GM18511 (cell line): ENCODE results near the gene ICE2.

Experiments used
- ATAC-seq: cut with Tn5 transposase; IDR thresholded peaks from one replicate; pipeline ENCODE4 v1.9.1; 2021; ENCODE audit warnings: mild to moderate bottlenecking, moderate library complexity; ENCODE audit not compliant: unreplicated experiment

ICE2 gene

DNA sequence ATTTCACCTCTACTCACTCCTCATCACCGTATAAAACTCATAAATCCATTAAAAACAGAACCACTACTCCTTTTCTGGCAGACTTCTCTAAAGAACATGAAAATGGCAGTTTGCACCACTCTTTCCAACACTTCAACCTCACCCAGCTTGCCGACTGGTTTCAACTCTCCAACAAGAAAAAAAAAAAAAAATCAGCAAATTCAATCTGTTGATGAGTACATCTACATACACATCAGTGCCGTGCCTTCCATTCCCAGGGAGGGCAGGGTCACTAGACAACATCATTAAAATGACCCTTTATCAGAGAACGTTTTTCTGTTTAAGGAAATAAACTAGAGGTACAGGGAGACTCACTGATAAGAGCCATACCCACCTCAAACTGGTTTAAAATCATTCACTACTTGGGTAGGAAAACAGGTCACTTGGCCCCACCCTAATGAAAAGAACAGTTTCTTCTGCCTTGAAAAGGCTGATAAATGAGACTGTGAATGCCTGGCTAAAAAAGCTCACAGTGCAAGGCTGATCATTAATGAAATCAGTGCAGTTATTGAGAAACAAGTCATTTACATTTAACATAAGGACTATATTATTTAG is 87.1 kb downstream of the ICE2 start:
- no peak for ATAC-seq

DNA sequence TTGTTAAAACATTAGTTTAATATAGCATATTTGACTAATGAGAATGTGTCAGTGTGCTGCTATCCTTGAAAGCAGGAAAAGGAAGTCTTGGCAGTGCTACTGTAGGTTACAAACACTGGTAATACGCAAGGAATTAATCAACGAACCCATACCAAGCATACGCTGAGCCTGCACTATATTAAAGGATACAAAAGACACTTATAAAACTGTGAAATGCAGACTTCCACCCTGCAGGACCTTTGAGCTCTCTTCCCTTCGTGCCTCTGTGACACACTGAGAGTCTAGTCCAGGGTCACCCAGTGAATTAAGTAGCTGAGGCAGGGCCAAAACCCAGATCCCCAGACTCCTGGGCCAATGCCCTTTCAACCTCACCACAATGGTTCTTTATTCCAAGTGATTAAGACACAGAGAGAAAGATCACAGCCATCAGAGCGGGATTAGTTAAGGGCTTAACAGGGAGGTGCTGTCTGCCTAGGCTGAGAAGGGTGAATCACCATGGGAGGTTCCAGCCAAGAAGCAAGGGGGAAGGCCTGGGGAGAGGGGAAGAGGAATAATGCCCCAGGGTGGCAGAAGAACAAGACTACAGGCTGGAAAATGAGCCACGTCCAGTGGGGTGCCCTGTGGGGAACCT is 88.0 kb downstream of the ICE2 start:
- no peak for ATAC-seq

DNA sequence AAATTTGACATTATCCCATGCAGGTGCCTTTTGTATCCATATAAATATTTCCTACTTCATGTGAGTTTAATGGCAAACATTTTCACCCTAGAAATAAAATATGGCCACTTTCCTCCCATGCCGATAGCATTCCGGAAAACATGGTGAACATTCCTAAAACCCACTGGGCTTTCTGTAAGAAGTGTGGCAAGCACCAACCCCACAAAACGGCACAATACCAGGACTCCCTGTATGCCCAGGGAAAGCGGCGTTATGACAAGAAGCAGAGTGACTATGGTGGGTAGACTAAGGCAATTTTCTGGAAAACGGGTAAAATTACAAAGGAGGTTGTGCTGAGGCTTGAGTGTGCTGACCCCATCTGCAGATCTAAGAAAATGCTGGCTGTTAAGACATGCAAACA is 88.7 kb downstream of the ICE2 start:
- no peak for ATAC-seq

- peak; percentile 78 for ATAC-seq
These were observed 89.5 kb downstream of the ICE2 start for GRCh38 chr15:60389261-60390077.

DNA sequence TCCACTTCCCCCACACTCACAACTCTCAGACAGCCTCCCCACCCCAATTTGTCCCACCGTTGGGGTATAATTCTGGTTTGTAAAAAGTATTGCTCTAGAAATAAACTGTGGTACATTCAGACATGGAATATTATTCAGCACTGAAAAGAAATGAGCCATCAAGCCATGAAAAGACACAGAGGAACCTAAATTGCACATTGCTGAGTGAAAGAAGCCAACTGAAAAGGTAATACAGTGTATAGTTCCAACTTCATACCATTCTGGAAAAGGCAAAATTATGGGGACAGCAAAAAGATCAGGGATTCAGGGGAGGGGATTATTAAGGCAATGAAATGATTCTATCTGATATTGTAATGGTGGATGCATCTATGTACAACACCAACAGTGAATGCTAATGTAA is 91.6 kb downstream of the ICE2 start:
- no peak for ATAC-seq

- ATAC-seq: no peak
These were observed 92.3 kb downstream of the ICE2 start for GRCh38 chr15:60386615-60387014.

DNA sequence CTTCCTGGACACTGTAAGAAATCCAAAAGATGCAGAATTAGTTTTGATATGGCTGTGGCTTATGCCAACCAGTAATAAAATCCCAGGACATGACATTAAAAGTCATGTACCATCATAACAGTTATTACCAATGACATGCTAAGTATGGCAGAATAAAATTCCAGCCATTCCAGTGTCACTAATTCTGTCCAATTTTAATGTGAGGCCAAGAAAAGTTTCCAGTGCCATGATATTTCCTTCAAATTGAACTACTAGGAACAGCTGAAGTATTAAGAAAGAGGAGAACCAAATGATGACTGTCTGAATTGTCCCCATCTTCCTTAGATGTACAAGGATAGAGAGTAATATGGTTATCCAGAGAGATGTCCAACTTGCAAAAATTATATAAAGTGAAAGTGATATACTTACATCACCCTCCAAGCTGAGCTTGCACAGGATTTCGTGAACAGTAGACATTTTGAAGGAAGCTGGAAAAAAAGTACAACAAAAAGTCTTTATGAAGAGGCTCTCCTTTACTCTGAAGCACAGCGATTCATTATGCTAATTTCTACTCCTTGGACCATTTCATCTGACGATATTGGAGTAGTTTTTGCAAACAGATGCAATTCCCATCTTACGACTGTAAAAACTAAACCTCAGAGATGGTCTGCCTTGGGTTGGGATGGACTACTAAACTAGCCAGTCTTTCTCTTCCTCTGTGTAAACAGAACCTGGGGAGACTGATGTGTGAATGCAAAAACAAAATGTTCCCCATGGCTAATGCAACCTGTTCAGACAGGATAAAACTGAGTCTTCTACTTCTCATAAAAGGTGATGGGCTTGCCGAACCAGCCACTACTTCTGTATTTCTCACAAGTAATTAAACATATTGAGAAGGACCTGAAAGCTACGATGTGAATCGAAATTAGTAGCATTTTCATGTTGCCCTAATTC is 93.1 kb downstream of the ICE2 start:
- ATAC-seq: no peak

DNA sequence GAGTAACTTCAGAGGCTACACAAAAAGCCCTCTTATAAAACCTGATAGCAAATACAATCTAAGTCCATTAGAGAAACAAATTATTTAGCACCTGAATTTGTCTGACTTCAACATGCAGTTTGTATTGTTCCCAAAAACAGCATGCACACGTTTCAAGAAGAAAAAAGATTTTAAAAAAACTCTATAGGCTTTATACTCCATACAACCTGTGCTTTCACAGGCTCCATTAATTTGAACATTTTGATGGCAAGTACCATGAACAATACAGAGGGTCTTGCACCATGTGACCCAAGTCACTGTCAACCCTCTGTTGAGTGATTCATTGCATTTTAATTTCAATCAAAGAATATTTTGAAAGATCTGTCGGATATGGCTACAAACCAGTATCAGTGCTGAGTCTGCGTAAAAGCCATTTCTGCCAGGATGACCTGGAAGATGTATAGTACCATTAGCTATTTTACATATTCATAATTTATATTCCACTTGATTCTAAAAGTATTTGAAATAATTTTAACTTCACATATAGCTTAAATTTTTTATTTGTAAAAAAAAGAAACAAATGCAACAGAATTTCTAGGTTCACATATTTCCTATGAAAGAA is 94.3 kb downstream of the ICE2 start:
- no peak for ATAC-seq

DNA sequence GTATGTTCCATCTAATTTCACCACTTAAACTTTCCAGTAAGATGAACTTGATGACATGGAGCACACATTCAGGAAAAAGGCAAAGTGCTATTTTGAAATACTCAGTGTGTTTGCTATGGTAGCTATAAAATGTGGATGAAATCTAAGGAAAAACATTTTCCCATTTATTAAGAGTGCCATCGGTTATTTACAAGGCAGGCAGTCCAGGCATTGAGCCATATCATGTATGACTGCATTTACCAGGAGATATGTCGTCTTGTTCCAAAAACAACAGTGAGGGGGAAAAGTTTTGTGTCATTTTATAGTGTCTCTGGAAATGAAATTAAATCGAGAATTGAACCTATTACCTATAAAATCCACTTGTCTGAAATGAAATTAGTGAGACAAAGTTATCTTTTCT is 94.9 kb downstream of the ICE2 start:
- ATAC-seq: no peak

GRCh38 chr15:60382773-60383674 is 95.9 kb downstream of the ICE2 start:
- no peak for ATAC-seq

DNA sequence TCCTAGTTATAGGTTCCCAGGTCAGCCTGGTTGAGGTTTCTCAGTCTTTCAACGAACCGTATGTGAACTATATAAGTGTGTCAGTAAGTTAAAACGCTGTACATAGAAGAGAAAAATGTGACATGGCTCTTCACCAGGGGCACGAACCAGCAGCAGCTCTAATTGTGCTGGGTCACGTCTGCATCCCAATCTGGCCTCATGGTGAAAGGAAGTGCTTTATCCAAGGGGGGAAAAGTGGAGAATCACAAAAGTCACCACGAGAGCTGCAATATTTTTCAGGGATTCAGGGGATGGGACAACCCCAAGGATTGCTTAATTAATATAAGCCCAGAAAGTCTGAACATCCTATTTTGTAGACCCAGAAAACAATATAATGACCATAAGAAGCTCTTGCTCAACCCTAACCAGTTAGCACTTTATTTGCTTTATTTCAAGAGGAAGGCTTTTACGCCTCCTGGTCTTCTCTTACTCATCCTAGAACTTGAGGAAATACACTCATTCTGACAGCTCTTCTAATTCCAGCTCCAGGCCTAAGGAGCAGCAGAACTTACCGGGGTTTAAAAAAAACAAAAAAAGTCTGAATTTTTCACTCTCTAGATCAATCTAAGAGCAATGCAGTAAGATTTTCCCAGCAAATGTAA is 97.7 kb downstream of the ICE2 start:
- no peak for ATAC-seq

GRCh38 chr15:60379525-60380274 is 99.2 kb downstream of the ICE2 start:
- ATAC-seq: no peak

DNA sequence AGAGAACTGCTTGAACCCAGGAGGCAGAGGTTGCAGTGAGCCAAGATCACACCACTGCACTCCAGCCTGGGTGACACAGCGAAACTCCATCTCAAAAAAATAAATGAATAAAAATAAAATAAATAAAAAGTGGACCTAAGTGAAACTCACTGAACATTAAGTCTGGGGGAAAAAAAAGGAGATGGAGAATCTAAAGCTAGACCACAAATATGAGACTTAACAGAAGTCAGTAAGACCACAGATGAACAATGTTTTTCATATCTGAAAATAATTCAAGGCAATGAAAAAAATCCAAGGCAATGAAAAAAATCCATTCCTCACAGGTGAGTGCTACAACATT is 99.8 kb downstream of the ICE2 start:
- no peak for ATAC-seq

GRCh38 chr15:60376677-60377095 is 102.3 kb downstream of the ICE2 start:
- no peak for ATAC-seq

DNA sequence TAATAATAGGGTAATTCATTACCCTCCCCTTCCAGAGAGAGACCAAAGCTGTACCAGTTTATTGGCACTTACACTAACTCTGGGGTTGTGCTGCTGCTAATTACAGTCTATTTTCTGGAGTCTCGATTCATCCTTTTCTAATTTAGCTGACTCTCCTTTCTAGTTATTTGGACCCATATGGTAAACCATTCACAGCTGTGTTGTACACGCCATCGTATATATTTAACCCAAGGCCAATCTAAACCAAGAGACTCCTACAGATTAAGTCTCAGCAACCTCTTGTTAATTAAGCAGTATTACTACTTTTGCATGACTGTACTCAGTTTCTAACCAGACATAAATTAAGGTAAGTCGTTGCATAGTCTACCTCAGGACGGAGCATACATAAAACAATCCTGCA is 103.6 kb downstream of the ICE2 start:
- ATAC-seq: no peak

DNA sequence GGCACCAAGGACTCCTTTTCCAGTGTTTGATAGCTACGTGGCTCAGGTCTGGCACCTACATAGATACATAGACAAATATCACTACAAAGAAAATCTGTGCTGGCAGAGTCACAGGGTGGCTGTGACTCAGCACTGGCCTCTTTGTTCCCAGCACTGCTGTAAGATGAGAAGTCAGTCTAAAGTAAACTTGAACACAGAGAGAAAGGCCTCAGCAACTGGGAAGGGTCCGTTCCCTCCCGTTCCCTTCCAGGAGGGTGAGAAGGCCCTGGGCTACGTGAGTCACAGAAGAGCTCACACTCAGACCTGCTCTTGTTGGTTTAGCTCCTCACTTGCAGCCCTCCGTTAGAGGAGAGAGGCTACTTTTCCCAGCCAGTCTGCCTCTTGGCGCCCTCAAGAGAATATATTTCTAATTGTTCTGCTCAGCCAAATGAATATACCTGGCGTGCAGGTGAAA is 104.3 kb downstream of the ICE2 start:
- no peak for ATAC-seq

DNA sequence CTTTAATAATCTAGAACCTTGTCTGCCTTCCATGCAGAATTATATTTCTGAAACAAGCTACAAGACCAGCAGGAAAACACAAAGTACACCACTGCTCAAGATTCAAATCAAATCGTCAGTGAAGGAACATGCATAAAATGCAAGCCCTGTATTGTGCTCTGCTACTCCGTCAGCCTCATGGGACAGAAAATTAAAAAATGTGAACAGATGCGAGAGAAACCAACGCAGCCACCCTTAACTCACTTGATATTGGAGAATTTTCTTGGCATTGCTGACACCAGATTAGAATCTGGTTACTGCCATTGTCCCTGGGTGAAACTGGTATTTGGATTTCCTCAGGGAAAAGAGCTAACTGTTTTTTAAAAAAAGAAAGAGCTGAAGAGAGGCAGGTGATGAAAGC is 104.7 kb downstream of the ICE2 start:
- no peak for ATAC-seq

GRCh38 chr15:60373745-60374144 is 105.2 kb downstream of the ICE2 start:
- no peak for ATAC-seq

DNA sequence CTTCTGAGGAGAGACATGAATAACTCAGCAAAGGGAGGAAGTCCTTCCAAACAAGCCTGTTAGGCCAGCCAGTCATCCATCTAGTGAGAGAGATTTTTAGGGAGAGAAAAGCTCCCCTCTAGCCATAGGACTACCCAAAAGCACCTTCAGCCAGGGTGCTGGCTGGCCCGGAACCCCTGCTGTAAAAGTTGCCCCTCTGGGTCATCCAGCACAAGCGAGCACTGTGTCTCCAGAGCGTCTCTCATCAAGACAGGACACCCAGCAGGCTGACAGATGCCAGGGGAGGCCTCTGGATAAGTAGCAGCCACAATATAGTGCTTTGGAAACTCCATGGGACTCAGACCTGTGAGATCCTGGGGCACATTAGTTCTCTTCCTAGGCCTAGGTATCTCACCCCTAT is 105.6 kb downstream of the ICE2 start:
- ATAC-seq: no peak
